ENCODE measurements around the gene HOXA5.

HOXA5 gene

GRCh38 chr7:27093184-27093895, 50.1 kb downstream of the HOXA5 start:
- no peak for DNase-seq (ENCODE audit: low read depth)

GRCh38 chr7:27092819-27093110, 50.7 kb downstream of the HOXA5 start:
- DNase-seq (ENCODE audit: low read depth), result no peak

GRCh38 chr7:27091941-27092818, 51.3 kb downstream of the HOXA5 start:
- no peak for DNase-seq (ENCODE audit: low read depth)

DNA sequence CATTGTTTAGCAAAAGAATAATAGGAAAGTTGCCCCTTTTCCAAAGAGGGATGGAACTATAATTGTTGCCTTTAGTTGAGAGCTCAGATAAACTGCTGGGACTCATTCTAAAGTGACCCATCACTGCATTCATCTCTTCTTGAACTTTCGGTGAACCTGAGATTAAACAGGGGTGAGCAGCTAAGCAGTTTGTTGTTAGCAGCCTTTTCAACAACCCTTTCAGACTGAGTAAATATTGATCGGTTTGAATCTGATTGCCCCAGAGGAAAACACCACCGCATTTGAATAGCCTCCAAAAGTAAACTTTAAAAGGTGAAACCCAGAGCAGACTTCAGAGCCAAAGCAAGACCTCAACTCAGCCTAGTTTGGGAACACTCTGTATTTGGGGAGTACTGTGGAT, 52.4 kb downstream of the HOXA5 start:
- DNase-seq (ENCODE audit: low read depth), result no peak

Data from fibroblast of gingiva (primary cell).